SIG-M5 treated with dmso at 0.1 percent for 504 hours (cell line): Measurements from ENCODE around the gene LRIT3.

ENCODE experiments used
- DNase-seq: peaks from one replicate; lab custom pipeline; 2025; ENCODE audit not compliant: unreplicated experiment; lab: John Stamatoyannopoulos, UW

LRIT3 gene, protein sequence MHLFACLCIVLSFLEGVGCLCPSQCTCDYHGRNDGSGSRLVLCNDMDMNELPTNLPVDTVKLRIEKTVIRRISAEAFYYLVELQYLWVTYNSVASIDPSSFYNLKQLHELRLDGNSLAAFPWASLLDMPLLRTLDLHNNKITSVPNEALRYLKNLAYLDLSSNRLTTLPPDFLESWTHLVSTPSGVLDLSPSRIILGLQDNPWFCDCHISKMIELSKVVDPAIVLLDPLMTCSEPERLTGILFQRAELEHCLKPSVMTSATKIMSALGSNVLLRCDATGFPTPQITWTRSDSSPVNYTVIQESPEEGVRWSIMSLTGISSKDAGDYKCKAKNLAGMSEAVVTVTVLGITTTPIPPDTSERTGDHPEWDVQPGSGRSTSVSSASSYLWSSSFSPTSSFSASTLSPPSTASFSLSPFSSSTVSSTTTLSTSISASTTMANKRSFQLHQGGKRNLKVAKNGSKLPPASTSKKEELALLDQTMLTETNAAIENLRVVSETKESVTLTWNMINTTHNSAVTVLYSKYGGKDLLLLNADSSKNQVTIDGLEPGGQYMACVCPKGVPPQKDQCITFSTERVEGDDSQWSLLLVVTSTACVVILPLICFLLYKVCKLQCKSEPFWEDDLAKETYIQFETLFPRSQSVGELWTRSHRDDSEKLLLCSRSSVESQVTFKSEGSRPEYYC

DNA sequence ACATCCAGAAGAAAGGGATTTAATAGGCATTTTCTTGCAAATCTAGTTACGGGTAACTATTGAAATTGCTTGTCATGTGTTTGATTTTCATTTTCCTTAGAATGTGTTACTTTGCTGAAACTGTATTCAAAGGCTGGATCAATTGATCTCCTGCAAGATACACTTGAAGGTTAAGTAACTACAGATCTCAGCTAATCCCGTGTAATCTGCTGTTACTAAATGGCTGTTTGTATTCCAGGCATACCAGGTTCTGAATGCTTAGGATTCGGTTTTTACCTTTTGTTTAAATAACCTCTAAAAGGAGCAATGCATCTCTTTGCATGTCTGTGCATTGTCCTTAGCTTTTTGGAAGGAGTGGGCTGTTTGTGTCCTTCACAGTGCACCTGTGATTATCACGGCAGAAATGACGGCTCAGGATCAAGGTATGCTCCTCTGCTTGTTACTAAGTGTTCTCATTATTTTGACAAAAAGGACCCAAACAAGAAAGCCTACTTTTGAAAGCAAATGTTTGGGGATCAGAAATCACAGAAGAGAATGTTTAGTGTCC, at the start of gene LRIT3:
Gene LRIT3 (plus strand): TSS at position 212 of the 547 bp plus-strand sequence. CDS start 95 bp downstream, at position 307.
- DNase-seq: no peak

DNA sequence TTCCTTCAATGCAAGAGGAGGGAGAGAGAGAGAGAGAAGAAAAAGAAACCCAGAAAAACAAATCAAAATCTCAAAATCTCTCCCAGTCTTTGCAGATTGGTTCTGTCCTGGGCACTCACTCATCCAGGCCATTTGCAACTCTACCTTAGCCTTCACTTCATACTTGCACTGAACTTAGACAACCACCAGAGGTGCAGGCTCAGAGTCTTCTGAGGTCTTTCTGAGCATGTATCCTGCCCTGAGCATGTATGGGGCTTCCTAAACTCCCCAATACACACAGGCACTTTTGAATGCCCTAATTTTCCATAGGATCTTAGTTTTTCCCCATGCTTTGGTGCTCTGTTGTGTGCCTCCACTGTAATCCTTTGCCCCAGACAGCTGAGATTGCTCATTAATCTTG, 49.0 kb upstream of the LRIT3 start:
- no peak for DNase-seq

DNA sequence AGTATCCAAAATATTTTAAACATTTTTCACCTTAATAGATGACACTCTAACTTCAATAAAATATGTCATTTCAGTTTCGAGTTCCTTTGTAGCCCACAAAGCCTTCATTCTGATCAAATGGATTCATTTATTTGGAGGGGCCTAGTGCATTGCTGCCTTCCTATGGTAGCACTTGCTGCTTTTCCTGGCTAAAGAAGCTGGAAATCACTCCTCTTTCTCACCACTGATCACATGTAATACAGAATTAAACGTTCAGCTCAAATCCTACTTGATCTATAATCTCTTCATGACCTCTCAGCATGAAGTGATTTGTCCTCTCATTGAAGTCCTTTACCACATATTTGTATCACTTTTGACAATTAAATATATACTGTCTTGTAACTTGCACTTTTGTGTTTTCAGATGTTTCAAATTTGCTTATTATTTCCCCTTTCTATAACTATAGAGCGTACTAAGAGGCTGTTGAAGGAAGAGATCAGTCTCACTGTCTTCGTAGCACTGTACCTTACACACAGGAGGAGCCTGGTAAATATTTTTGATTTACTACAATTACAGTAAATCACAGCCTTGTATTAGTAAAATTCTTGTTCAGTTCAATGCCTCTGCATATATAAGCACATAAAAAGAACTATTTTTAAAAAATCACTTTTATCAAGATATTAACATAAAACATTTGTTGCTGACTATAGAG, 46.7 kb upstream of the LRIT3 start:
- DNase-seq: no peak

DNA sequence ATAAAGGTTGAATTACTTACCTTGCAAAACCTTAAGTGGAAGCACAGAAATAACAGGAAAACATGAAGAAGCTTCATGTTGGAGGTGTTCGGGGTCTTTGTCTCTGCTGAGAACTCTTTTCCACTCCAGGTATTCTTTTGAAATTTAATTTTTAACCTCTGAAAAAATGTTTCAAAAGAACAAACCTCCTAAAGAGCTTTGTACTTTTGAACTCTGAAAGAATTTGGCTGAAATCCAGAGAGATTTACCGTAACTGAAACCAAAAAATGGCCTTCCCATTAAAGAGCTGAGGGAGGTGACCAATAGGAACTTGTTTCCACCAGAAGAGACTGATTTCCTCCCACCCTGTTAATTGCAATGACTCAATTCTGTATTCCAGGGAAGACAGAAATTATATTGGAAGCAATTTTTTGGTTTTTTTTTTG, 46.0 kb upstream of the LRIT3 start, which contains the start of gene CFI:
Gene CFI (minus strand): TSS at position 105 of the 425 bp plus-strand sequence. CDS start 28 bp downstream, at position 77.
- DNase-seq: no peak

DNA sequence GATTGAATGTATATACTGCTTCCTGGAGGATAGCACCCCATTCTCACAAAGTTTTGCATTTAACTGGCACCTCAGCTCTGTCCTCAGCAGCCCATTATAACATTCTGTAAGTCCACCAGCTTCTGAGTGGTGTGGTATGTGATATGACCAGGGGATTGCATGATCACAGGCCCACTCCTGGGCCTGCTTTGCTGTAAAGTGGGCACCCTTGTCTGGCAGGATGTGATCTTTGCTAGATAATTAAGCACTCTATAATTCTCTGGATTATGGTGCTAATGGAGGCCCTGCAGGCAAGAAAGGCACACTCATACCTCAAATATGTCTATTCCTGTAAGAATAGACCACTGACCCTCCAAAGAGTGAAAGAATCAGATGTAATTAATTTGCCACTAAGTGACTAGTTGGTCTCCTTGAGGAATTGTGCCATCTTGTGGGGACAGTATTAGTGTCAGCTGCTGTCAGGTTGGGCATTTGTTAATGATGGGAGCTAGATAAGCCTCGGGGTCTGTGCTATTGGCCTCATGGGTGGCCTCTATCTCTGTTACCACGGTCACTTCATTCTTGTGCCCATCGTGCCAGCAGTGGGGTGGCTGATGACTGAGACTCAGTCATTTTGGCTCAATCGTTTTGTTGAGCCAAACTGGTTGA, 43.9 kb upstream of the LRIT3 start:
- DNase-seq: peak; percentile 29

DNA sequence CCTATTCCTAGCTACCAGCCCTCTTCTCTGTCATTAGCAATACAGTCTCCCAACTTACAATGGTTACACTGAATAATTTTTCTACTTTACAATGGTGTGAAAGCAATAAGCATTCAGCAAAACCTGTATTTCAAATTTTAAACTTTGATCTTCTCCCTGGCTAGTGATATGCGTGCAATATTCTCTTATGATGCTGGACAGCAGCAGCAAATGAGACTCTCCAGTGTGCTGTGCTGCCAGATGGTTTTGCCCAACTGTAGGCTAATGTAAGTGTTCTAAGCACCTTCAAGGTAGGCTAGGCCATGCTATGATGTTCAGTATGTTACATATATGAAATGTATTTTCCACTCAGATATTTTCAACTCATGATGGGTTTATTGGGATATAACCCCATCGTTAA, 38.3 kb upstream of the LRIT3 start:
- no peak for DNase-seq

DNA sequence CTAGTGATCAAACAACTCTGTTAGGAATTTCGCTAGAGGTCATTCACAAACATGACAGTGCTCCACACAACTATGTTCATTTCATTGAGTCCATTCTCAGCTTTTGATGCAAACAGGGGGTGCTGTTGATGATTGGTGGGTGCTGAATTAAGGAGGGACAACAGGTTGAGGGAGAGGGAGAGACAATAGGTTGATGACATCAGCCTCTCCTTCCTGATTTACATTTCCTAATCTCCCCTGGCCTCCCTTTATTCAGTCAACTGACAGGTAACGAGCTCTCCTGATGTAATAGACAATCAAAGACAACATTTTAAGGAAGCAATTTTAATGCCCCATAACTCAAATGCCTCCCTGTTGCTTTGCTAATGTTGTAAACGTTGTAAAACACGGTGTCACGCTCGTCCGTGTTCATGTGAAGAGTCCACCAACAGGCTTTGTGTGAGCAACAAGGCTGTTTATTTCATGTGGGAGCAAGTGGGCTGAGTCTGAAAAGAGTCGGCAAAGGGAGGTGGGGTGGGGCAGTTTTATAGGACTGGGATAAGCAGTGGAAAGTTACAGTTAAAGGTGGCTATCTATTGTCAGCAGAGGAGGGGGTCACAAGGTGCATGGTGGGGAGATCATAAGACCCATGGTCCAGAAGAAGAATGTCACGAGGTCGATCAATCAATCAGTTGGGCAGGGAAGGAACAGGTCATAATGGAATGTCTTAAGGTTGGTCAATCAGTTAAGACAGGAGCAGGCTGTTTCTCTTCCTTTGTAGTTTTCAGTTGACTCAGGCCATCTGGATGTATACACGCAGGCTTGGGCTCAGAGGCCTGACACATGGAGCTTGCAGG, 37.1 kb upstream of the LRIT3 start:
- no peak for DNase-seq

DNA sequence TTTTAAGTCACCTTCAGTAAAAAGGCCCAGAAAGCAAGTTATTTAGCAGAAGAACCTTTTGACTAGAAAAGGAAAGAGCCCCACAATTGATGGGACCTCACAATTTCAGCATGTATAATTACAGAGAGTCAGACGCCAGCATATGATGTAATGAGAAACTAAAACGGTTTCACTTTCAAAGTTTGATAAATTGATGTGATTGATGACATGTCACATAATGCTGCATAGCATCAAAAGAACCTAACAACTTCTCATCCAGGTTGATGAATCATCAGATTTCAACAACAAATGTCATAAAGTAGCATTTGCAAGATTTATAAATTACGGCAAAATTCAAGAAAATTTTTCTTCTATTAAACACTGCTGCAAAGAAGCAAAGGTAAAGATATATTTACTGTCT, 36.2 kb upstream of the LRIT3 start:
- no peak for DNase-seq

DNA sequence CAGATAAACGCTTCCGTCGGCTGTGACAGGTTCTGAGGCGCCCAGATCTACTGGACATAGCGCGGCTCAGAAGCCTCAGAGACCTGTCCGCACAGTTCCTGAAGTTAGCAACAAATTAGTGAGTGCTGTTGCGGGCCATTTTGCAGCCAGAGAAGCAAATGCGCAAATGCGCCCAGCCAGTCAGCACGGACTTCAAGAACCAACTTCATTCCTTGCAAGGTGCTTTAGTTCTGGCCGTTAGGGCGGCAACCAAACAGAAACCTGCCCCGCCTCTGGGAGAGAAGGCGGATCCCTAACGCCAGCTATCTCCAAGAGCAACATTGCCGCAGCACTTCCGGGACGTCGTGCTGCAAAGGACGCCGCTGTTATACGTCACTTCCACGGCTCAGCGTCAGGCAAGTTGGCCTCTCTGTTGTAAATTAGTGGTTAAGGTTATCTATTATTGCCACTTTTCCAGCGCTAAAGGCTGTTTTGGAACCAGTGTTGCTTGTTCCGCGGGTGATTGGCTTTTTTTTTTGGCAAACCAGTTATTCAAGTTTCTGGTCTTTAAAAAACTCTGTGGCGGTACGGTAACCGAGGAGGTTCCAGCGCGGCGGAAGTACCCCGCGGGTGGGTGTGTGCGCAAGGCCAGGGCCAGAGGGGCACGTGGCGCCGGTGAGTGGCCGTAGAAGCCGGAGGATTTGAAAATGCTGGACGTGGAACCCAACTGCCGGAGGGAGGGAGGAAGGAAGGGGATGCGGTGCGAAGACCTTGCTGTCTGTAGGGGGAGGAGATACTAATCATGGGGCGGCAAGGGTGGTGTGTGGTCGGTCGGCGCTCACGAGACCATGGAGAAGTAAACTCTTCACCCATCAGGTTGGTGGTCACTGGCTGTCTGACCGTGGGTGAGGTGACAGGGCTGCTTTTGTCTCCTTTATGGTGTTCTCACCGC, 32.5 kb upstream of the LRIT3 start, which contains the start of gene GAR1:
Gene GAR1 (plus strand): TSS at position 612 of the 931 bp plus-strand sequence. CDS start 403 bp downstream, outside the sequence.
- peak; percentile 95 for DNase-seq

DNA sequence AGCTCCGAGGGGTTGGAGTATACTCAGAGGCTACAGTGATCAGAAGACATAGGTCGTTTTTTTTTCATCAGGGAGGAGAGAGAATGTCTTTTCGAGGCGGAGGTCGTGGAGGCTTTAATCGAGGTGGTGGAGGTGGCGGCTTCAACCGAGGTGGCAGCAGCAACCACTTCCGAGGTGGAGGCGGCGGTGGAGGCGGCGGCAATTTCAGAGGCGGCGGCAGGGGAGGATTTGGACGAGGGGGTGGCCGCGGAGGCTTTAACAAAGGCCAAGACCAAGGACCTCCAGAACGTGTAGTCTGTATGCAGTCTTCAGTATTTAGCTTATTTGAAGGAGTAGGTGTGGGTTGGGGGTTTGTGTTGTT, 31.8 kb upstream of the LRIT3 start:
- no peak for DNase-seq

DNA sequence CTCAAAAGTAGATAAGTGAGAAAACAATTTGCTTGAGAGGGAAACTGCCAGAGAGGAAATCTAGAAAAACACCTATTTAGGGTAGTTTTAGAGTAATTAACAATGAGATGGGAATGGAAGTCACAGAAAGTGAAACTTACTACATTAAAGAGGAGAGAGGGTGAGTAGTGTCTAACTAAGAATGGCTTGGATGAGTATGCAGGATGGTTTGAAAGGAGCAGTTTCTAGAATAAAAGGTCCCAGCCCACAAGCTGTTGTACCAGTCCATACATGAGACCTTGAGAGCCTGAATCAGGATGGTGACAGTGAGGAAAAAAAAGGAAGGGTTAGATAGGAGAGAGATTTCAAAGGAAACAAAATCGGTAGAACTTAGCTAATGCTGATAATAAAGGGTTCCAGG, 31.0 kb upstream of the LRIT3 start:
- DNase-seq: no peak

DNA sequence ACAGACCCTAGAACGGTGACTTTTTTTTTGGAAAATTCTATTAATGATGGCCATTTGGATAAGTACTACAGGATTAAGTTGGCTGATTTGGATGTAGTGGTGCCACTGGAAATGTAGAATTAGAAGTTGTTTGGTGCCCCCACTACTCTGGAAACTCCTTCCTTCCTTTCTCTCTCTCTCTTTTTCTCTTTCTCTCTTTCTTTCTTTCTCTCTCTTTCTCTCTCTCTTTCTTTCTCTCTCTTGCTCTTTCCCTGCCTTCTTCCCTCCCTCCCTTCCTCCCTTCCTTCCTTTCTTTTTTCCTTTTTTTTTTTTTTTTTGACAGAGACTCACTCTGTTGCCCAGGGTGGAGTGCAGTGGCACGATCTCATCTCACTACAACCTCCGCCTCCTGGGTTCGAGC, 29.6 kb upstream of the LRIT3 start:
- DNase-seq: no peak

DNA sequence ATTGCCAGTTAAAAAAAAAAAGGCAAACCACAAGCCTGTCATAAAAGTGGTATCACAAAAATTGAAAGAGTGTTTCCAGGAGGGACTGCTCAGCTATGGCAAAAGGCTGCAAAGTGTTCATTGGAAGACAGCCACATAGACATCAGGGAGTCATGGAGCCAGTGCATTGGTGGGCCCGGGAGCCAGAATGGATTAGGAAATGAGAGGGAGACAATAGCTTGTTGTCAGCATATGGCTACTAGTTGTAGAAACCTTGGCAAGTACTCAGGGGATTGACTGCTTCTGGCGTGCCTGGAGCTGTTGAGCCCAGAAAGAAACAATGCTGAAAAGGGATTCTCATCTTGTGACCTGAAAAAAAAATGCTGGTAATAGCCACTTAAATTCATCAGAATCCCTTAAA, 27.3 kb upstream of the LRIT3 start:
- no peak for DNase-seq

DNA sequence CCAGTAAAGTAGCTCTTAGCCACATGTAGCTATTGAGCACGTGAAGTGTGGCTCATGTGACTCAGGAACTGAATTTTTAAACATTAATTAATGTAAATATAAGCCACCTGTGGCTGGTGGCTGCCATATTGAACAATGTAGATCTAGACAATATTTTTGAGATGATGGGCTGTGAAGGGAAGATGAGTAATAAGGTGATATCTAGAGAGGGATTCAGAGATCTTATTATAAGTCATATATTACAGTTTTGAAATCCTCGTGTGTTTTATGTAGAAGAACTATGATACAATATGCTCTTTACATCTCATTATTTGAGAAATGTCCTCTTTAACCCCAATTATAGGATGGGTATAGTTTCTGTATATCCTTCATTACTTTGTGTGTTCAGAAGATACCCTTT, 26.7 kb upstream of the LRIT3 start:
- DNase-seq: no peak

DNA sequence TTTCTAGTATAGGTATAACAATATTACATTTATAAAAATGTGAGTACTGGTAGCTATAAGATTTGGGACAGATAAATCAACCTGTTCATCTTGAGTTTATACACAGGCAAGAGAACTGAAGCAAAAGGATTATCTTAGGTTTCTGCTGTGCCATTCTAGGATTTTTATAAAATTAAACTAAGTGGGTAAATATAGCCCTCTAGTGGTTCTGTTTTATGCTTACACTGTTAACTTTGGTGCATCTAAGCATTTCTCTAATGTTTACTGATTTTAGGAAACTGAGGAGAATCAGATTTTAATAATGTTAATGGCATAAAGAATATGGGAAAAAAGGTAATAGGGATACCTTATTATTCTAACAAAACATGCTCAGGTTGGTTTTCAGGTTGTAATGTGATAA, 21.2 kb upstream of the LRIT3 start:
- peak; percentile 13 for DNase-seq

DNA sequence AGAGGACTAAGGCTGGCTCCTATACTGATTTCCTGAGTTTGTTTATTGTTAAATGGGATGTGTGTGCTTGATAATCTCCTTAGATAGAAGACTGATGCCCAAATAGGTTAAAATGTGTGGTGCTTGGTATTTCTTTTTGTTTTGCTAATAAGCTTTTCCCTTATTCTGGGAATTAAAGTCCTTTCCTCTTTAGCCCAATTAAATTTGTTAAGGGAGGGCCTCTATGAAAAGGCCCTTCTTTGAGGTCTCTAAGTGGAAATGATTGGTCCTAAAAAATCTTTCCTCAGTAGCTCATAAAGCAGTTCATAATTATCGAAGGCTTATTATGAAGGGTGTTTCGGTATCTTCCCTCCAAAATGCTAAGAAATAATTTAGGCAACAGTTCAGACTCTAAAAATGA, 20.2 kb upstream of the LRIT3 start, which contains the start of gene RRH:
Gene RRH (plus strand): TSS at position 301 of the 400 bp plus-strand sequence. CDS start 56 bp downstream, at position 357.
- no peak for DNase-seq

DNA sequence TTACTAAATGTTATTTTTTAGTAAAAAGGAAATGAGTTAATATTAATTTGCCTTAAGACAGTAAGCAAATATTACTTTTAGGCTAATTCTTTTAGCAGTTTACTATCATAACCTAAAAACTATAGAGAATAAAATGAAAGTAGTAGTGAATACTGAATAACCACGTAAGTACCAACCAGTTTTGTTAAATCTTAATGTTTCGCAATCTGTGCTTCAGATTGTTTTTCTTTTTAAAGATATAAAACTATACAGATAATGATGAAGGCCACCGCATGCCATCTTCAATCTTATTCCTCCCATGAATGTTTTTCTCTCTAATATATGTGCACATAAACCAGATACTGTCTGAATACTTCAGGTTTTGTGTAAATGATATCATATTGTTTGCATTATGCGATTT, 14.2 kb upstream of the LRIT3 start:
- no peak for DNase-seq

DNA sequence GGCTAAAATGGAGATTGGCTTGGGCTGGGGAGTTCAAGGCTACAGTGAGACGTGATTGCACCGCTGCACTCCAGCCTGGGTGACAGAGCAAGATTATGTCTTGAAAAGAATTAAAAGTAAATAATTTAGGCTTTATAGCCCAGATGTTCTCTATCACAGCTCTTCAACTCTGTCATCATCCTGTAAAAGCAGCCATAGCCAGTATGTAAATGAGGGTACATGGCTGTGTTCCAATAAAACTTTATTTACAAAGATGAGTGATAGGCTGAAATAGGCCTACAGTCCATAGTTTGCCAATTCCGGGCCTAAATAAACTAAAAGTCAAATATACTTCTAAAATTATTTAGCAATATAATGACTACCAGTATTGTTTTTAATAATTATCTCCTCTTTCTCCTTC, 10.9 kb upstream of the LRIT3 start:
- no peak for DNase-seq
